ENCODE measurements around the gene TET2. TPM values are rescaled to one million over a fixed set of nuclear protein-coding genes. Genes with fewer than 3 reads are reported as not detected.

TET2 gene
- total RNA-seq, 2 donors from 2014 or later, result 41.5 to 46.8 TPM

DNA sequence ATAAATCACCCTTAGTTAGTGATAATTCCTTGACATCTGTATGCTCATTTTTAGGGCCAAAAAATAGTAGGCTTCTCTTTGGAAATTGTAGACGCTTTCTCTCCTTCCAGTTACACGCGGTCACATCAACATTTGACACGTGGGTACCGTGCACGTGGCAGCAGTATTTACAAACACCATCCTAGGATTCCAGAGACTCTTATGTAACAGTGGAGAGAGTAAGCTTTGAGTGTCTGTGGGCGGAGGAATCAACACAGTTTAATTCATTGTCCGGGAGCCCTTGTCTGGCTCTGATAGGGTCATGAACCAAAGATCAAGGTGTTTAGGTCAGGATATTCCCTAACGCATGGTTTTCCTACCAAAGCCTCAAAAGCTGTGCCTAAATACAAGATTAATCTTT lies 12.2 kb downstream of the TET2 start:
- ATAC-seq (no peak), DNase-seq (ENCODE audit: low spot score in 2 of 2) (no peak)
- no peaks in the 10 kb centered on the region for H3K9me3 Mint-ChIP-seq
- peaks cover 6 to 24% of the 10 kb centered on the region in 2 donors for H3K36me3 Mint-ChIP-seq
- H3K27ac Mint-ChIP-seq, result no peak overlapping the region

DNA sequence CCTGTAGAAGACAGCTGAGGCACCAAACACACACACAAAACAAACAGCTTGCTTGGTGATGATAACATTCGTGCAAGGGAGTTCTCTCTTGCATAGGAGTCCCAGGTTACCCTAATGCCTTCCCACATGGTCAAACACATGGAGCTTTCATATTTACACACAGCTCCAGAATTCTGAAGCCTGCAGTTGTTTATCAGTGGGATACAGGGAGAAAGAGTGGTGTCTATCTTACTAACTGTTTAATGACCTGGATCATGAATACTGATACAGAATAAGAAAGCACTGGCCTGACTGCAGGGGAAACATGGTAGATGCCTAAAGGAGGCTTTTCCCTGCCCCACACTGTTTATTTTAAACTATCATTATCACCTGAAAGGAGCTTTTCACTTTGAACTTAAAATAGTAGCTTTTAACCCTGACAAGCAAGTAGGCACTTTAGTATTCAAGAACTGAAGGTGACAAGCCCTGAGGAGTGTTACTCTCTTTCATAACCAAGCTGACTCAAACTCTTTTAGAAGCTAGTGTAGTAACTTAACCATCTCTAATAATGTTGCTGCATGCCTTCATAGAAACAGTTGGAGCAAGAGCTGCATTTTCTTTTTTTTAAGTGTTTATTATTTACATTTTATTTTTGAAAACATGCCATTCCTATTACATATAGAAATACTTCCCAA lies 15.6 kb downstream of the TET2 start:
- H3K27ac Mint-ChIP-seq, result no peak overlapping the region
- no peaks in the 10 kb centered on the region for H3K9me3 Mint-ChIP-seq
- DNase-seq (ENCODE audit: low spot score in 2 of 2) (no peak), ATAC-seq (no peak)
- peaks cover 6 to 29% of the 10 kb centered on the region in 2 donors for H3K36me3 Mint-ChIP-seq

DNA sequence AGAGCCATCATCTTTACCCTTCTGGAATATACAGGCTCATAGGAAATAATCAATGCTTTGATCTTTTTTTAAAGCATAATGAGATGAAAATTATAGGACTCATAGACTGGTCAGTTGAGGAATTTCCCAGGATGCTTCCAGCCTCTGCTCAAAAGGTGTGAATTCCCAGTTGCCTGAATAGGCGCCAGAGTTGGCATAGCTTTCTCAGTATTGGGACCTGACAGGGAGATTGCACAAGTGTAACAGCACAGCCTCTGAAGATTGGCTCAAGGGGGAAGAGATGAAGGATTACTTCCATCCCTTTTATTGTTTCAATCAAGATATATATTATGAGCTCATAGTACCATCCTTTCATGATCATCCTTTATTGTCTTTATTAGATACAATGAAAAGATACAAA lies 17.9 kb downstream of the TET2 start:
- Mint-ChIP-seq H3K9me3 (peaks cover 4 to 7% of the 10 kb centered on the region in 2 donors), H3K36me3 (peaks cover 20 to 43% of the 10 kb centered on the region in 2 donors), H3K27ac (no peak overlapping the region)
- ATAC-seq (no peak), DNase-seq (ENCODE audit: low spot score in 2 of 2) (no peak)

DNA sequence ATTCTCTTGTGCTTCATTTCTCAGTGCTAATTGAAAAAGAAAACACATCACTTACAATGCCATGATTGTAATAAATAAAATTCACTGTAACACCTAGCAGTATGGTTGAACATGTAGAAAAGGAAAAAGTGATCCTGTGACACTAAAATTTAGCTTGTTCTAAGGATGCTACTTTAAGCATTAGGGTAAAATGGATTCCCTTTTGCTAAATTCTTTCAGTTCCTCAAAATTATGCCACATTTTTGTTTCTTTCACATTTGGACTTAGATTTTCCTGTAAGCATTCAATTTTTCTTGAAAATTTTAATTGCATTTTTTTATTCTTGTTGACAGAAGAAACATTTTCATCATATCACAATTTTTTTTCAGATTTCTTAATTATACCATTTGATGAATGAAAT lies 19.4 kb downstream of the TET2 start:
- no peak for DNase-seq (ENCODE audit: low spot score in 2 of 2)
- Mint-ChIP-seq H3K27ac (no peak overlapping the region), H3K9me3 (peaks cover 4 to 16% of the 10 kb centered on the region in 2 donors), H3K36me3 (peaks cover 21 to 52% of the 10 kb centered on the region in 2 donors)
- no peak for ATAC-seq

DNA sequence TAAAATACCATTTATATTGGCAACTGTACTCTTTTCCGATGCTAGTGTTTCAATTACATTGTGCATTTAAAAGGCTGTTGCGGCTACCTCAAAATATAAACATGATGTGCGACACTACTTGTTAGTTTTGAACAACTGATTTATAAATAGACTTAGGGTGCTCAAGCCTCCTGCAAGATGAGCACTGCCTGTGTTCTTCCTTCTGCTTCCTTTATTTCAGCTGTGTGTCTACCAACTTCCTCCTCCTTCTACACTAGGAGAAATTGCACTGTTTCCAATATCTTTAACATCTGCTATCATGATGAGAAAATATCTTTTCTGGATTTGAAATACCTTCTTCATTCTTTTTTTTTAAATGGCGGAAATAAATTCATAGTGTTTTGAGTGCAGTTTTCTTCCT lies 24.0 kb downstream of the TET2 start:
- H3K9me3 Mint-ChIP-seq, result peaks cover 12 to 24% of the 10 kb centered on the region in 2 donors
- no peak for ATAC-seq
- H3K27ac Mint-ChIP-seq, result no peak overlapping the region
- no peak for DNase-seq (ENCODE audit: low spot score in 2 of 2)
- H3K36me3 Mint-ChIP-seq, result peaks cover 30 to 77% of the 10 kb centered on the region in 2 donors

DNA sequence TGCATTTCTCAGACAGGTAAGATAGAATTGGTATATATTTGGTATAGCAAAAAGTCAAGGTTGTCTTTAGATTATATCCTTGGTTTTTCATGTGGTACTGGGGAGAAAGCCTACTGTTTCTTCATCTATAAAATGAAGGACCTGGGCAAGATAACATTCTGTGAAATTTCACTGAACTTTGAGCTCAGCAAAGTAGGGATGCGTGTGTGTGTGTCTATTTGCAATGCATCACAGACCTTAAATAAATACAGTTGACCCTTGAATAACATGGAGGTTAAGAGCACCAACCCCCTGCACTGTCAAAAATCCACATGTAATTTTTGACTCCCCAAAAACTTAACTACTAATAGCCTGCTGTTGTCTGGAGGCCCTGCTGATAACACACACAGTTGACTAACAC lies 25.2 kb downstream of the TET2 start:
- peaks cover 15 to 25% of the 10 kb centered on the region in 2 donors for H3K9me3 Mint-ChIP-seq
- DNase-seq (ENCODE audit: low spot score in 2 of 2), result no peak
- no peak for ATAC-seq
- H3K36me3 Mint-ChIP-seq, result peaks cover 33 to 83% of the 10 kb centered on the region in 2 donors
- H3K27ac Mint-ChIP-seq, result no peak overlapping the region

DNA sequence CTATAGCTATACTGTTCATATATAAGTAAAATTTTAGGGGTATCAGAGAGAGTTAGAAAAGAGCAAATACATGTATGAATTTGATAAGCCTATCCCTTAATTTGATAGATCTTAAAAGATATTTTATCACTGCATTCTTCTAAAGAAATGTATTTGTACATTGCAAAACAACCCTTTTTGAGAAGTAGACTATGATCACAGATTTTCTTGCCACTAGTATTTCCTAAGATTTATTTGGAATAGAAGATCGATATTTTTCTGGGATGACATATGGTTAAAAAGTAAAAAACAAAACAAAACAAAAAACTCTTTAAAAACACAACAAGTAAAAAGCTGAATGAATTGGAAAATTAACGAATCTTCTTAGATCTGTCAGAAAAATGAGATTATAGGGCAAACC lies 27.4 kb downstream of the TET2 start:
- Mint-ChIP-seq H3K27ac (no peak overlapping the region), H3K9me3 (peaks cover 11 to 21% of the 10 kb centered on the region in 2 donors), H3K36me3 (peaks cover 24 to 70% of the 10 kb centered on the region in 2 donors)
- DNase-seq (ENCODE audit: low spot score in 2 of 2) (no peak), ATAC-seq (no peak)

DNA sequence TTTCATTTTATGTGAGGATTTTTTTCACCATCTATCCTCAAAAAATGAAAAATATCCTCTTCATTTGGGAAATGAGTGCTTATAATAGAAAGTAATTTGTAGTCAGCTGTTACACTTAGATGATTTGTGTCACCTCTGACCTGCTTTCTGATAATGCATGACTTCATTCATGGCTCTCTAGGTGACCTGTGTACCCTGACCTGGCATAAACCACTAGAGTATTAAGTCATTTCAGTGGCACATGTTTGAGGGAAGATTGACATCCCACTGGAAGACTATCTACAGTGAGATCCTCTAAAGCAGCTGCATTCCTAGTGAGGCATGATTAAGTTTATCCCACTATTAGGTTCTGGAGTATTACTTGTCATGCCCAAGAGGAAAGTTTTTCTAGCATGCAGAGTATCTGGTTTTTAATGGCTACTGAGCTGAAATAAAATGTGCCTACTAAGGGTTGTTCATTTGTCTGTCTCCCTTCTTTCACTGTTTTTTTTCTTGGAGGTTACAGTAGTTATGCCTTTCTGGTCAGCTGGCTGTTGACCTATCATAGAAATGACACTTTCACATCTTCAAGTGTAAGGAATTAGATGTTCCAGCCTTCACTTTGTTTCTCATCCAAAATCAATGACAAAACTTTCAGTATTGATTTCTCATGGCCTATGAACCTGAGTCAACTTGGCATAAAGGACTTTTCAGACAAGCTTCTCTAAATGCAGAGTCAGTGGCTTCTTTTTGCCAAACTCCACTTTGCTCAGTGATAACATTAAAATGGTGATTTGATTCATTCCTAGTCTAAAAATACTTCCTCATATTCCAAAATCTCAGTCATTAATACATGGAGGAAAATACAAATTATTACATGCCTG lies 33.1 kb downstream of the TET2 start:
- DNase-seq (ENCODE audit: low spot score in 2 of 2) (no peak), ATAC-seq (peak in 1 of 2 donors; percentile 44)
- Mint-ChIP-seq H3K27ac (no peak overlapping the region), H3K9me3 (peaks cover 11 to 12% of the 10 kb centered on the region in 2 donors), H3K36me3 (peaks cover 16 to 32% of the 10 kb centered on the region in 2 donors)

DNA sequence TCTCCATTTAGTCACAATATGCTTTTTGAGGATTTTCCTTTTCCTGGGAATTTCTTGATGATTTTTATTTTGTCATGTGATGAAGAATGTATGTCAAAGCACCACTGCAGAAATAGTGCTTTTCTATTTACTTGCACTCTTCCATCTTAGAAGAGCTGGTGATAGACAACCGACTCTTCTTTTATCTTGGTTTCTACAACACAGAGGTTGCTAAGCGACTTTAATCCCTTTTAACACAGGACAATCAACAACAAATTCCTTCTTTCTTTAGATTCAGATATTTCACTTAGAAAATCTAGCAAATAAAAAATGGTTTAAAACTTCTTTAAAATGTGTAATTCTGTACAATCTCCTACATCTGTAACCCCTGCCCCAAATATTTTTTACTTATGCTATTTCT lies 34.6 kb downstream of the TET2 start:
- H3K9me3 Mint-ChIP-seq, result peaks cover 3% of the 10 kb centered on the region in 2 donors
- ATAC-seq, result no peak
- peaks cover 5 to 23% of the 10 kb centered on the region in 2 donors for H3K36me3 Mint-ChIP-seq
- DNase-seq (ENCODE audit: low spot score in 2 of 2), result no peak
- H3K27ac Mint-ChIP-seq, result no peak overlapping the region

DNA sequence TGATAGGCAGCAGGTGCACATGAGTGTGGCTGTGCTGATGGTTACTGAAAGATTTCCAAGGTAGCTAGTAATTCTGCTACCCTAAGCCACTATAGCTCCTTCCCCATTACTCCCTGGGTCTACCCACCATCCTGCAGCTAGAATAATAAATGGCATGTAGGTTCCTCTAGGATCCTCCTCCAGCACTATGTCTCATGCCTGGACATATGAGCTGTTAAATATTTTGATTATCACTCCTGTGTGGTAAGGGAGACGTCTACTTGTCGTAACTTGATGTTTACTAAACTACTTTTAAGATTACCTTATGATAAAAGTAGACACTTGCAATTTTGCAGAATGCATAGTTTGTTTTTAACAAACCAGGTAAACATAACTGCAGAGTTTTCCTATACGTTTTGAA lies 35.5 kb downstream of the TET2 start:
- no peak overlapping the region for H3K27ac Mint-ChIP-seq
- H3K9me3 Mint-ChIP-seq, result peaks cover 0 to 1% of the 10 kb centered on the region in 2 donors
- ATAC-seq (no peak), DNase-seq (ENCODE audit: low spot score in 2 of 2) (no peak)
- peaks cover 5 to 14% of the 10 kb centered on the region in 2 donors for H3K36me3 Mint-ChIP-seq

DNA sequence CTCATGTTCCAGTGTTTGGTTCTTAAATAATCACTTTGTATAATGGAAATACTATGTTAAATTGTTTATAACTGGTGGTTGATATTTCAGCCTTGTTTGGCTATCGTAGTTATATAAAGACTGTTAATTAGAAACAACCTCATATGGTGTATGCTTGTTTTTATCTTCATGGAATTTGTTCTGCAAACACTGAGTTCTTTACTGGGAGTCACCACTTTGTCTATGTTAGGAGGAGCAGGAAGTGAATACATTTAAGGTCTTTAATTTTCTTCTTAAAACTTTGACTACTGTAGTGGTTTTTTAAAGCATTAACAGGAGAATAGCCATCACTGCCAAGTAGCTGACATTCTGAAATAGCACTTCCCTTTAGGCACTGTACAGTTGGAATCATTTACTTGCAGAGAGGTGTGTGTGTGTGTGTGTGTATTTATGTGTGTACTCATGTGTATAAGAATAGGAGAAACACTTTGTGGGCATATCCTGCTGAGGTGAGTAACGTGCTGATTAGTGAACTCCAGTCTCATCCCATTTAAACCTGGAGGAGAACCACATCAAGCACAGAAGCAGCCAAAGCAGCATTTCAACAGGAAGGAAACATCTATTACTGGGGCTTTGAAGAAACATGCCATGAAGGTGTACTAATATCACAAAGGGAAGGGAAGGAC lies 37.8 kb downstream of the TET2 start:
- no peak for DNase-seq (ENCODE audit: low spot score in 2 of 2)
- peaks cover 9 to 10% of the 10 kb centered on the region in 2 donors for H3K36me3 Mint-ChIP-seq
- no peaks in the 10 kb centered on the region for H3K9me3 Mint-ChIP-seq
- no peak overlapping the region for H3K27ac Mint-ChIP-seq
- ATAC-seq, result no peak

DNA sequence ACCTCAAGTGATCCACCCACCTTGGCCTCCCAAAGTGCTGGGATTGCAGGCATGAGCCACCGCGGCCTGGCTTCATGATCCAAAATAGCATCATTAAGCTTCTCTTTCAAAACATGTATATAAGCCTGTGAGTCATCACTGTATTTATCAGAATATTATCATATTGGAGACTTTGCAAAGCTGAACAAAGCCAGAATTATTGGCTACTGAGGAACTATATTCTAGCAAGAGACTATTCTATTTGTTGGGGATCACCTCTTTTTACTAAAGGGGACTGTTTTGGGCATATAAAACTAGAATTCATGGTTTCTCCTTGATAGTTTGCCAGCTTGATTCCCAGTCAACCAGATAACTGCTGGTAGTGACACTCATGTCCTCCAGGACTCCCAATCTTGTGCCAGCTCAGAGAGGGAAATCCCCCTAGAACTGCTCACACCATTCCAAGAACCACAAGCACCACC lies 40.1 kb downstream of the TET2 start:
- Mint-ChIP-seq H3K36me3 (peaks cover 10 to 24% of the 10 kb centered on the region in 2 donors), H3K9me3 (no peaks in the 10 kb centered on the region), H3K27ac (no peak overlapping the region)
- DNase-seq (ENCODE audit: low spot score in 2 of 2) (no peak), ATAC-seq (peak in 1 of 2 donors; percentile 48)

DNA sequence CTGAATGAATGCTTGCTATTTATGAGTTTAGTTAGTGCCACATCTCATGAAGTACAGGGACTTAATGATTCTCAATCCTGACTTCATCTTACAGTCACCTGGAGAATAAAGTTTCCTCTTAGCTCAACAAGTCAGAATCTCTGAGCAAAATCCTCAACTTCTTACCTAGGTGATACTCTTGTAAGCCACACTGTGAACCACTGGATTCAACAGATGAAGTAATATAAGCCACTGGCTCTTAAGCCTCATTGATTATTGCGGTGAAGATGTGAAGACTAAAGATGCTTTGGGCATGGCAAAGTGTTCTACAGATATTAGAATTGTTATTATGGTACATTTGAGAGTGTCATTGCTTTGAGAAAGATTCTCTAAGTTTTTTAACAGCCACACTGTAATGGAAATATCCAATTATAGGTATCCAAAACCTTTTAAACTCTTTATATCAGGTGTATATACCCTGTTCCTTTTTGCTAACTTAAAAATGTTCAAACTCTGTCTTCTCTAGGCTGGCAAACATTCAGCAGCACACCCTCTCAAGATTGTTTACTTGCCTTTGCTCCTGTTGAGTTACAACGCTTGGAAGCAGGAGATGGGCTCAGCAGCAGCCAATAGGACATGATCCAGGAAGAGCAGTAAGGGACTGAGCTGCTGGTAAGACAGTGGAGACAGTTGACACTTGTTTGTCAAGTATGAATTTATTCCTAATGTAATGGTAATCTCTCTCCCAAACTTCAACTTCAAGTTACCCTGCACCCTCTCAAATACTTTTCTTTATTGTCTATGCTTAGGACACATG lies 43.4 kb downstream of the TET2 start:
- DNase-seq (ENCODE audit: low spot score in 2 of 2) (no peak), ATAC-seq (peak in 1 of 2 donors; percentile 19)
- Mint-ChIP-seq H3K27ac (peak overlapping the region; percentile 6 to 8), H3K36me3 (peaks cover 11 to 26% of the 10 kb centered on the region in 2 donors), H3K9me3 (no peaks in the 10 kb centered on the region)

DNA sequence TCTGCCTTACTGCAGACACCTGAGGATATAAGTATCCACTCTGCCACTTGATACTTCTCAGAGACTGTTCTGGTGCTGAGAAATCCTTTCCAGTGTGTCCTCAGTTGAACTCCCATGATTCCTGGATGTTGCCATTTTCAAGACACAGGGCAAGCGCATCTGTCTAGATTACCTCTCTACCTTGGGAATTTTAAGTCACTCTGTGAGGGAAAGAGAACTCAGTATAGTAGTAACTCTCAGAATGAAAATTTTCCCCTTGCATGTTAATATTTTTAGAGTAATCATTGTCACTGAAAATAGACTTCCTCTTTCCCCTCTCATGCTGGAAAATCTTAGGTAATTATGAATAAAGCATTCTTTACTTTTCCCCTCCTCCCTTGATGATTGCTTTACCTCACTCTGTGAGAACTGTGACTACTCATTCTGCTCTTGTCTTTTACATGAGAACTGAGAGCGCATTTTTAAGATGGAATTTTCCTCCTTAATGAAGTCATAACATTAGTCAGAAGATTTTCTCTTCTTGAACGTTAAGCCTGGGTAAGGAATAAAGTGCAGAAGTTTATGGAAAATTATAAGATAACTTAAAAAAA lies 45.0 kb downstream of the TET2 start:
- Mint-ChIP-seq H3K9me3 (no peaks in the 10 kb centered on the region), H3K27ac (peak overlapping the region; percentile 80 to 84), H3K36me3 (peaks cover 19 to 41% of the 10 kb centered on the region in 2 donors)
- DNase-seq (ENCODE audit: low spot score in 2 of 2) (no peak), ATAC-seq (peak; percentile 76 to 83)

DNA sequence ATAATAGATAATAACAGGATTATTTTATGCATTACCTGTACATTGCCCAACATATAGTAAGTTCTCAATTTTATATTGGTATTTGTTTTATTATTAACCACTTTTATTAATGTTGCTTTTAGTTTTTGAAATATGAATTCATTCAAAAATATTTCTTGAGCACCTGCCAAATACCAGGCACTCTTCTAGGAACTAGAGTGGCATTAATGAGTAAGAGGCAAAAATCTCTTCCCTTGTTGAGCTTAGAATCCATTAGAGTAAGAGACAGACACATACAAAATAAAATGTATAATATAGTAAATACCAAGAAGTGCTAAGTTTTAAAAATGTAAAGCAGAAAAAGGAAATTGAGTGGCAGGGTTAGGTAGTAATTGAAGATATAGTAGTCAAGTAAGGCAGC lies 45.8 kb downstream of the TET2 start:
- no peak for DNase-seq (ENCODE audit: low spot score in 2 of 2)
- peaks cover 19 to 44% of the 10 kb centered on the region in 2 donors for H3K36me3 Mint-ChIP-seq
- no peaks in the 10 kb centered on the region for H3K9me3 Mint-ChIP-seq
- H3K27ac Mint-ChIP-seq, result no peak overlapping the region
- ATAC-seq, result no peak

DNA sequence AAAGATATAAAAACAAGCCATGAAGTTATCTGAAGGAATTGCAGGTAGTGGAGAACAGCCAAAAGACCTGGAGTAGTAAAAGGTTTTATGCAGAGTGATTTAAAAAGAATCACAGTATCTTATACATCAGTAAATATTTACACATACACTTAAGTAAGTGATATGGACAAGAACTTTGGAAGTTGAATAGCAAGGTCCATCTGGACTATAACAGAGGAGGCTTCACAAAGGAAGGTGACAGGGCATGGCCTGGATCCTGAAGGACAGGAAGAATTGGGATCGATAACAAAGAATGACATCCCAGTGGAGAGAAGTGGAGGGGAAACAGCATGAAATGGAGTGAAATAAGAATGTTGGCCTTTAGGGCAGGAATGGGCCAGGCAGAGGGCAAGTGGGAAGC lies 46.2 kb downstream of the TET2 start:
- no peaks in the 10 kb centered on the region for H3K9me3 Mint-ChIP-seq
- DNase-seq (ENCODE audit: low spot score in 2 of 2), result no peak

More for the DNA sequence above, 46.2 kb downstream of the TET2 start:
- Mint-ChIP-seq H3K27ac (peak overlapping the region in 1 of 2 donors; percentile 29), H3K36me3 (peaks cover 17 to 44% of the 10 kb centered on the region in 2 donors)
- no peak for ATAC-seq
